ENCODE data around the gene MPPED1. TPM values are rescaled to one million over a fixed set of nuclear protein-coding genes. Genes with fewer than 3 reads are reported as not detected.

MPPED1 gene
- total RNA-seq, 1 donor from 2014 or later, result 526 TPM

GRCh38 chr22:43409046-43409445 is 2.8 kb upstream of the MPPED1 start:
- FAIRE-seq (no peak), DNase-seq (ENCODE audit: low spot score in 2 of 2) (no peak)

GRCh38 chr22:43409800-43410199 is 2.0 kb upstream of the MPPED1 start:
- no peak for FAIRE-seq
- DNase-seq (ENCODE audit: low spot score in 2 of 2), result no peak

GRCh38 chr22:43411040-43411868 is 560 bp upstream of the MPPED1 start:
- FAIRE-seq (no peak), DNase-seq (ENCODE audit: low spot score in 2 of 2) (no peak)

- no peak for DNase-seq (ENCODE audit: low spot score in 2 of 2)
- FAIRE-seq, result no peak
Measured at GRCh38 chr22:43412808-43413795, 1.3 kb downstream of the MPPED1 start.

GRCh38 chr22:43413826-43414225 is 2.0 kb downstream of the MPPED1 start:
- DNase-seq (ENCODE audit: low spot score in 2 of 2) (no peak), FAIRE-seq (no peak)

- DNase-seq (ENCODE audit: low spot score in 2 of 2), result no peak
- FAIRE-seq, result no peak
Measured at GRCh38 chr22:43415681-43416080, 3.9 kb downstream of the MPPED1 start.

GRCh38 chr22:43417555-43417954 is 5.7 kb downstream of the MPPED1 start:
- DNase-seq (ENCODE audit: low spot score in 2 of 2) (no peak), FAIRE-seq (no peak)

- no peak for FAIRE-seq
- no peak for DNase-seq (ENCODE audit: low spot score in 2 of 2)
Measured at GRCh38 chr22:43418079-43418825, 6.4 kb downstream of the MPPED1 start.

- FAIRE-seq (no peak), DNase-seq (ENCODE audit: low spot score in 2 of 2) (no peak)
Measured at GRCh38 chr22:43419371-43420080, 7.7 kb downstream of the MPPED1 start.

- FAIRE-seq (no peak), DNase-seq (ENCODE audit: low spot score in 2 of 2) (no peak)
Measured at GRCh38 chr22:43421046-43421665, 9.3 kb downstream of the MPPED1 start.

GRCh38 chr22:43421914-43422615 is 10.3 kb downstream of the MPPED1 start:
- no peak for FAIRE-seq

GRCh38 chr22:43423046-43423445 is 11.2 kb downstream of the MPPED1 start:
- DNase-seq (ENCODE audit: low spot score in 2 of 2) (no peak), FAIRE-seq (no peak)

More at GRCh38 chr22:43421914-43422615, 10.3 kb downstream of the MPPED1 start:
- no peak for DNase-seq (ENCODE audit: low spot score in 2 of 2)

- no peak for FAIRE-seq
- no peak for DNase-seq (ENCODE audit: low spot score in 2 of 2)
Measured at GRCh38 chr22:43424201-43424600, 12.4 kb downstream of the MPPED1 start.

- DNase-seq (ENCODE audit: low spot score in 2 of 2), result no peak
- no peak for FAIRE-seq
Measured at GRCh38 chr22:43424666-43425630, 13.1 kb downstream of the MPPED1 start.

- DNase-seq (ENCODE audit: low spot score in 2 of 2) (no peak), FAIRE-seq (no peak)
Measured at GRCh38 chr22:43425976-43426785, 14.4 kb downstream of the MPPED1 start.

GRCh38 chr22:43426816-43427215 is 15.0 kb downstream of the MPPED1 start:
- DNase-seq (ENCODE audit: low spot score in 2 of 2), result no peak
- FAIRE-seq, result no peak
